HepG2 (cell line): ENCODE data around the gene NGF.

ENCODE experiments used
- EZH2 ChIP-seq: conservative IDR thresholded peaks from 2 replicates; pipeline ENCODE4 v1.6.1; 2012; ENCODE audit warnings: mild to moderate bottlenecking, low read depth, low read length, moderate library complexity
- FOSL2 ChIP-seq: sonication (generic); formaldehyde crosslinking; IDR thresholded peaks from 2 replicates; pipeline ENCODE4 v1.4.0; 2020; ENCODE audit warnings: missing genetic modification reagents
- GTF2F1 ChIP-seq: fragments of 150-350 bp; IDR thresholded peaks from 2 replicates; pipeline ENCODE4 v1.6.1; 2014; ENCODE audit warnings: low read length
- HMG20B ChIP-seq: conservative IDR thresholded peaks from 2 replicates; pipeline ENCODE4 v1.6.1; 2016; ENCODE audit warnings: missing genetic modification reagents, missing compliant biosample characterization
- NR1H2 ChIP-seq: sonication (generic); formaldehyde crosslinking; IDR thresholded peaks from 2 replicates; pipeline ENCODE4 v1.8.1; 2022; ENCODE audit warnings: low read depth, missing genetic modification reagents, borderline replicate concordance
- POLR2AphosphoS5 ChIP-seq: IDR thresholded peaks from 2 replicates; pipeline ENCODE4 v1.6.1; 2012; ENCODE audit warnings: low read depth, low read length
- SOX13 ChIP-seq, 3 experiments: fragments of 450-650 bp in 1 of 3; sonication (generic) in 1 of 3; formaldehyde crosslinking in 1 of 3; IDR thresholded peaks in 2 of 3; conservative IDR thresholded peaks in 1 of 3; 2 replicates each; pipeline versions ENCODE4 v1.5.0 to v1.6.1; 2016 to 2020; ENCODE audit warnings: antibody characterized with exemption in 1 of 3, mild to moderate bottlenecking in 1 of 3, missing compliant biosample characterization in 1 of 3, missing genetic modification reagents in 1 of 3, moderate library complexity in 1 of 3
- SRSF1 ChIP-seq: fragments of 200-400 bp; formaldehyde crosslinking; optimal IDR thresholded peaks from 2 replicates; pipeline ENCODE3; 2017; ENCODE audit warnings: mild to moderate bottlenecking, low read depth, low read length, moderate library complexity
- TP53 ChIP-seq: sonication (generic); formaldehyde crosslinking; conservative IDR thresholded peaks from 2 replicates; pipeline ENCODE4 v1.4.0; 2020; ENCODE audit warnings: missing genetic modification reagents
- ZNF263 ChIP-seq: sonication (generic); formaldehyde crosslinking; IDR thresholded peaks from 2 replicates; pipeline ENCODE4 v1.4.0; 2020; ENCODE audit warnings: missing genetic modification reagents
- TF ChIP-seq, protein P1 (sequence below): sonication (generic); formaldehyde crosslinking; IDR thresholded peaks from 2 replicates; pipeline ENCODE4 v1.5.0; 2020; ENCODE audit warnings: mild to moderate bottlenecking, missing genetic modification reagents, moderate library complexity
- TF ChIP-seq, protein P2 (sequence below): sonication (generic); formaldehyde crosslinking; IDR thresholded peaks from 2 replicates; pipeline ENCODE4 v1.9.0; 2021; ENCODE audit warnings: missing genetic modification reagents, borderline replicate concordance

GRCh38 chr1:115330480-115331013 is 7.5 kb downstream of the NGF start:
- TF ChIP-seq HMG20B: no peak
- no peak for TF ChIP-seq ZNF263 (CRISPR knock-in tag)
- TF ChIP-seq NR1H2 (CRISPR knock-in tag): no peak
- TF ChIP-seq EZH2: no peak
- no peak for TF ChIP-seq TP53 (CRISPR knock-in tag)
- TF ChIP-seq GTF2F1: no peak
- no peak for TF ChIP-seq FOSL2
- TF ChIP-seq SRSF1: no peak
- TF ChIP-seq, protein P1, sequence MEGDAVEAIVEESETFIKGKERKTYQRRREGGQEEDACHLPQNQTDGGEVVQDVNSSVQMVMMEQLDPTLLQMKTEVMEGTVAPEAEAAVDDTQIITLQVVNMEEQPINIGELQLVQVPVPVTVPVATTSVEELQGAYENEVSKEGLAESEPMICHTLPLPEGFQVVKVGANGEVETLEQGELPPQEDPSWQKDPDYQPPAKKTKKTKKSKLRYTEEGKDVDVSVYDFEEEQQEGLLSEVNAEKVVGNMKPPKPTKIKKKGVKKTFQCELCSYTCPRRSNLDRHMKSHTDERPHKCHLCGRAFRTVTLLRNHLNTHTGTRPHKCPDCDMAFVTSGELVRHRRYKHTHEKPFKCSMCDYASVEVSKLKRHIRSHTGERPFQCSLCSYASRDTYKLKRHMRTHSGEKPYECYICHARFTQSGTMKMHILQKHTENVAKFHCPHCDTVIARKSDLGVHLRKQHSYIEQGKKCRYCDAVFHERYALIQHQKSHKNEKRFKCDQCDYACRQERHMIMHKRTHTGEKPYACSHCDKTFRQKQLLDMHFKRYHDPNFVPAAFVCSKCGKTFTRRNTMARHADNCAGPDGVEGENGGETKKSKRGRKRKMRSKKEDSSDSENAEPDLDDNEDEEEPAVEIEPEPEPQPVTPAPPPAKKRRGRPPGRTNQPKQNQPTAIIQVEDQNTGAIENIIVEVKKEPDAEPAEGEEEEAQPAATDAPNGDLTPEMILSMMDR (CRISPR knock-in tag): no peak
- no peak for TF ChIP-seq SOX13 (IDR thresholded peaks at IDR 0.05)
- no peak for TF ChIP-seq SOX13 (CRISPR knock-in tag; conservative IDR thresholded peaks at IDR 0.05 in 1 of 2, IDR thresholded peaks at IDR 0.05 in 1 of 2)
- TF ChIP-seq, protein P2, sequence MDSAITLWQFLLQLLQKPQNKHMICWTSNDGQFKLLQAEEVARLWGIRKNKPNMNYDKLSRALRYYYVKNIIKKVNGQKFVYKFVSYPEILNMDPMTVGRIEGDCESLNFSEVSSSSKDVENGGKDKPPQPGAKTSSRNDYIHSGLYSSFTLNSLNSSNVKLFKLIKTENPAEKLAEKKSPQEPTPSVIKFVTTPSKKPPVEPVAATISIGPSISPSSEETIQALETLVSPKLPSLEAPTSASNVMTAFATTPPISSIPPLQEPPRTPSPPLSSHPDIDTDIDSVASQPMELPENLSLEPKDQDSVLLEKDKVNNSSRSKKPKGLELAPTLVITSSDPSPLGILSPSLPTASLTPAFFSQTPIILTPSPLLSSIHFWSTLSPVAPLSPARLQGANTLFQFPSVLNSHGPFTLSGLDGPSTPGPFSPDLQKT (CRISPR knock-in tag): no peak
- TF ChIP-seq POLR2AphosphoS5: no peak
